H1 (cell line): Measurements from ENCODE around the gene GNG4. TPM values are rescaled to one million over a fixed set of nuclear protein-coding genes. Genes with fewer than 3 reads are reported as not detected.
A peak's percentile ranks its signal among the peaks of the same experiment; 100 is the strongest.

Source experiments
- CBX5 ChIP-seq: fragments of 300-800, 300-1000 bp; sonication (generic); IDR thresholded peaks from 2 replicates; pipeline ENCODE4 v1.7.1; 2016; ENCODE audit warnings: antibody characterized with exemption, low read length, low read depth
- CEBPB ChIP-seq: IDR thresholded peaks from 2 replicates; pipeline ENCODE4 v1.6.1; 2012; ENCODE audit warnings: low read depth, low read length
- CHD2 ChIP-seq: IDR thresholded peaks from 2 replicates; pipeline ENCODE4 v1.6.1; 2012; ENCODE audit warnings: low read length, improper control_type of control experiment
- CREB1 ChIP-seq: IDR thresholded peaks from 2 replicates; pipeline ENCODE4 v1.6.1; 2012; ENCODE audit warnings: inconsistent platforms
- CTBP2 ChIP-seq: IDR thresholded peaks from 2 replicates; pipeline ENCODE4 v1.7.0; 2011; ENCODE audit warnings: borderline replicate concordance, mild to moderate bottlenecking, moderate library complexity, mixed read lengths, low read length; ENCODE audit not compliant: insufficient read depth, insufficient read length
- E2F6 ChIP-seq: IDR thresholded peaks from 2 replicates; pipeline ENCODE4 v1.6.1; 2012; ENCODE audit warnings: inconsistent platforms
- EP300 ChIP-seq, 2 experiments: IDR thresholded peaks; 1 replicate in 1 of 2; 2 replicates in 1 of 2; pipeline ENCODE4 v1.6.1; 2011 to 2012; ENCODE audit warnings: low read depth in 2 of 2, low read length in 2 of 2, mild to moderate bottlenecking in 2 of 2, borderline replicate concordance in 1 of 2, inconsistent platforms in 1 of 2, moderate library complexity in 1 of 2
- EZH2 ChIP-seq: fragments of 200-600 bp; sonication (generic); IDR thresholded peaks from 2 replicates; pipeline ENCODE4 v1.7.1; 2012; ENCODE audit warnings: low read depth, mild to moderate bottlenecking, moderate library complexity, low read length, inconsistent platforms; ENCODE audit not compliant: severe bottlenecking
- GABPA ChIP-seq: IDR thresholded peaks from 2 replicates; pipeline ENCODE4 v1.6.1; 2011; ENCODE audit warnings: mild to moderate bottlenecking, low read length, moderate library complexity, borderline replicate concordance; ENCODE audit not compliant: insufficient read depth
- GTF2F1 ChIP-seq: IDR thresholded peaks from 2 replicates; pipeline ENCODE4 v1.6.1; 2012; ENCODE audit warnings: low read depth, low read length, improper control_type of control experiment, borderline replicate concordance
- HDAC2 ChIP-seq, 2 experiments: fragments of 300-600 bp in 1 of 2; sonication (generic) in 1 of 2; IDR thresholded peaks; 2 replicates each; pipeline ENCODE4 v1.6.1; 2011 to 2012; ENCODE audit warnings: low read depth in 2 of 2, low read length in 2 of 2, mild to moderate bottlenecking in 2 of 2, moderate library complexity in 2 of 2, borderline replicate concordance in 1 of 2, inconsistent platforms in 1 of 2
- HDAC6 ChIP-seq: IDR thresholded peaks from one replicate; pipeline ENCODE4 v1.7.1; 2012; ENCODE audit warnings: low read depth, mild to moderate bottlenecking, inconsistent platforms, low read length, moderate library complexity
- JUN ChIP-seq: IDR thresholded peaks from 2 replicates; pipeline ENCODE4 v1.6.1; 2011; ENCODE audit warnings: low read depth, mild to moderate bottlenecking, improper control_type of control experiment, low read length
- KDM5A ChIP-seq: fragments of 200-600 bp; IDR thresholded peaks from 2 replicates; pipeline ENCODE4 v1.7.1; 2012; ENCODE audit warnings: mild to moderate bottlenecking, low read length, inconsistent platforms, mixed read lengths
- MAFK ChIP-seq: IDR thresholded peaks from 2 replicates; pipeline ENCODE4 v1.6.1; 2012; ENCODE audit warnings: low read depth, mild to moderate bottlenecking, improper control_type of control experiment, low read length
- NRF1 ChIP-seq: IDR thresholded peaks from 2 replicates; pipeline ENCODE4 v1.6.1; 2011; ENCODE audit warnings: mild to moderate bottlenecking, low read depth, low read length, improper control_type of control experiment
- POU5F1 ChIP-seq: IDR thresholded peaks from 2 replicates; pipeline ENCODE4 v1.6.1; 2011; ENCODE audit warnings: low read depth, mild to moderate bottlenecking, low read length, moderate library complexity
- RAD21 ChIP-seq, 2 experiments: IDR thresholded peaks in 1 of 2; conservative IDR thresholded peaks in 1 of 2; 2 replicates each; pipeline ENCODE4 v1.6.1; 2011; ENCODE audit warnings: low read depth in 2 of 2, low read length in 2 of 2, improper control_type of control experiment in 1 of 2, inconsistent platforms in 1 of 2, mild to moderate bottlenecking in 1 of 2, moderate library complexity in 1 of 2
- RFX5 ChIP-seq: IDR thresholded peaks from 2 replicates; pipeline ENCODE4 v1.6.1; 2011; ENCODE audit warnings: low read depth, low read length, improper control_type of control experiment, borderline replicate concordance
- SAP30 ChIP-seq: fragments of 300-600 bp; sonication (generic); IDR thresholded peaks from 2 replicates; pipeline ENCODE4 v1.7.1; 2012; ENCODE audit warnings: low read length, moderate library complexity, mild to moderate bottlenecking, inconsistent platforms; ENCODE audit not compliant: insufficient read depth, insufficient replicate concordance
- SIRT6 ChIP-seq: IDR thresholded peaks from one replicate; pipeline ENCODE4 v1.7.1; 2012; ENCODE audit warnings: low read length, inconsistent platforms
- SIX5 ChIP-seq: IDR thresholded peaks from 2 replicates; pipeline ENCODE4 v1.6.1; 2011; ENCODE audit warnings: mild to moderate bottlenecking, low read depth, low read length
- SP1 ChIP-seq: IDR thresholded peaks from 2 replicates; pipeline ENCODE4 v1.6.1; 2011; ENCODE audit warnings: low read depth, low read length
- SP4 ChIP-seq: IDR thresholded peaks from 2 replicates; pipeline ENCODE4 v1.6.1; 2012; ENCODE audit warnings: low read length, inconsistent platforms
- TAF1 ChIP-seq: IDR thresholded peaks from 2 replicates; pipeline ENCODE4 v1.6.1; 2011; ENCODE audit warnings: mild to moderate bottlenecking, low read depth, low read length
- TCF12 ChIP-seq: IDR thresholded peaks from 2 replicates; pipeline ENCODE4 v1.6.1; 2011; ENCODE audit warnings: low read depth, mild to moderate bottlenecking, low read length
- TEAD4 ChIP-seq: IDR thresholded peaks from 2 replicates; pipeline ENCODE4 v1.6.1; 2012; ENCODE audit warnings: low read depth, low read length, inconsistent platforms, mixed read lengths
- polyA plus RNA-seq, 7 experiments: library from polyadenylated mRNA; depleted of rRNA in 3 of 7; stranded (reverse) in 5 of 7; unstranded in 2 of 7; fragments of >200 nt in 5 of 7; fragments of 200-250 nt in 2 of 7; gene quantifications; 1 replicate in 5 of 7; 2 replicates in 1 of 7; 4 replicates in 1 of 7; pipeline versions ENCODE4 v1.2.1 to v1.2.3, GENCODE V29; 2011 to 2013; ENCODE audit warnings: missing spikeins in 2 of 7, mixed read lengths in 2 of 7
- total RNA-seq: library from RNA; stranded (reverse); fragmentation: NEBNext Ultra II Directional; extraction: Animal tissue kit (Norgen Biotek cat#: 25700); gene quantifications from 2 replicates; pipeline ENCODE4 v1.2.1, GENCODE V29; 2021

GNG4 gene
- total and polyA plus RNA-seq, 2 of the 8 experiments (the other 6 are each of a cell fraction or from before 2014, with no cell fraction given) = 95.5 to 96.8 TPM

GRCh38 chr1:235504122-235504493 is 145.5 kb downstream of the GNG4 start, which contains the start of gene B3GALNT2 (continued):
- TF ChIP-seq SIX5 = no peak
- TF ChIP-seq EZH2 = no peak
- no peak for TF ChIP-seq GABPA
- no peak for TF ChIP-seq E2F6
- no peak for TF ChIP-seq HDAC2 (IDR thresholded peaks at IDR 0.05; ENCODE audit: borderline replicate concordance in 1 of 2, low read depth in 2 of 2, low read length in 2 of 2)
- TF ChIP-seq EP300 (IDR thresholded peaks at IDR 0.05; ENCODE audit: borderline replicate concordance in 1 of 2, low read depth in 2 of 2, low read length in 2 of 2) = no peak
- no peak for TF ChIP-seq MAFK
- TF ChIP-seq GTF2F1 = no peak
- TF ChIP-seq CBX5 = no peak
- no peak for TF ChIP-seq TEAD4
- no peak for TF ChIP-seq RFX5
- no peak for TF ChIP-seq SP1
- no peak for TF ChIP-seq CREB1
- TF ChIP-seq TCF12 = no peak
- TF ChIP-seq CHD2 = no peak
- no peak for TF ChIP-seq CEBPB
- TF ChIP-seq HDAC6 = no peak
- no peak for TF ChIP-seq SIRT6
- no peak for TF ChIP-seq SP4
- TF ChIP-seq POU5F1 = no peak
- TF ChIP-seq CTBP2 = no peak
- no peak for TF ChIP-seq NRF1
- peak; percentile 93 for TF ChIP-seq TAF1
- no peak for TF ChIP-seq KDM5A
- TF ChIP-seq SAP30 = no peak
- TF ChIP-seq RAD21 (IDR thresholded peaks at IDR 0.05 in 1 of 2, conservative IDR thresholded peaks at IDR 0.05 in 1 of 2; ENCODE audit: low read depth in 2 of 2, low read length in 2 of 2) = no peak
- TF ChIP-seq JUN = no peak
